KMS-11 (cell line): ENCODE measurements around the gene ZSCAN20.

Source experiments
- H2AFZ ChIP-seq: fragments of 200-600 bp; sonication (generic); 2 replicates; pipeline ENCODE4 v1.6.1; 2016; ENCODE audit warnings: antibody characterized with exemption, mixed run types, low read depth
- H3K27ac ChIP-seq: fragments of 200-600 bp; sonication (generic); 2 replicates; pipeline ENCODE4 v1.6.1; 2016; ENCODE audit warnings: mild to moderate bottlenecking, mixed run types
- H3K27me3 ChIP-seq: fragments of 200-600 bp; sonication (generic); 2 replicates; pipeline ENCODE4 v1.6.1; 2017; ENCODE audit warnings: mild to moderate bottlenecking, low read depth, mixed run types, moderate library complexity; ENCODE audit not compliant: insufficient read depth
- H3K36me3 ChIP-seq: fragments of 200-600 bp; sonication (generic); 2 replicates; pipeline ENCODE4 v1.6.1; 2017; ENCODE audit warnings: mild to moderate bottlenecking, mixed run types; ENCODE audit not compliant: insufficient read depth
- H3K4me1 ChIP-seq: fragments of 200-600 bp; sonication (generic); 2 replicates; pipeline ENCODE4 v1.6.1; 2016; ENCODE audit warnings: mild to moderate bottlenecking, low read depth, mixed run types; ENCODE audit not compliant: poor library complexity, severe bottlenecking
- H3K4me2 ChIP-seq: fragments of 200-600 bp; sonication (generic); 2 replicates; pipeline ENCODE4 v1.7.0; 2016; ENCODE audit warnings: mild to moderate bottlenecking, mixed run types
- H3K4me3 ChIP-seq: fragments of 200-600 bp; sonication (generic); IDR thresholded peaks from 2 replicates; pipeline ENCODE4 v1.6.1; 2017; ENCODE audit warnings: low read depth, low read length, mixed read lengths; ENCODE audit not compliant: insufficient read depth
- H3K79me2 ChIP-seq: fragments of 200-600 bp; sonication (generic); 2 replicates; pipeline ENCODE4 v1.6.1; 2016; ENCODE audit warnings: low read depth, mixed run types; ENCODE audit not compliant: insufficient read depth
- H3K9ac ChIP-seq: fragments of 200-600 bp; sonication (generic); 2 replicates; pipeline ENCODE4 v1.6.1; 2016; ENCODE audit warnings: mild to moderate bottlenecking, mixed run types
- H4K20me1 ChIP-seq: fragments of 200-600 bp; sonication (generic); 2 replicates; pipeline ENCODE4 v1.6.1; 2016; ENCODE audit warnings: mild to moderate bottlenecking, mixed run types; ENCODE audit not compliant: insufficient read depth
- TF ChIP-seq, protein P1 (sequence below): fragments of 200-600 bp; sonication (generic); conservative IDR thresholded peaks from 2 replicates; pipeline ENCODE4 v1.6.1; 2017; ENCODE audit warnings: low read depth, mild to moderate bottlenecking, antibody characterized with exemption, low read length, moderate library complexity, mixed read lengths

ZSCAN20 gene

DNA sequence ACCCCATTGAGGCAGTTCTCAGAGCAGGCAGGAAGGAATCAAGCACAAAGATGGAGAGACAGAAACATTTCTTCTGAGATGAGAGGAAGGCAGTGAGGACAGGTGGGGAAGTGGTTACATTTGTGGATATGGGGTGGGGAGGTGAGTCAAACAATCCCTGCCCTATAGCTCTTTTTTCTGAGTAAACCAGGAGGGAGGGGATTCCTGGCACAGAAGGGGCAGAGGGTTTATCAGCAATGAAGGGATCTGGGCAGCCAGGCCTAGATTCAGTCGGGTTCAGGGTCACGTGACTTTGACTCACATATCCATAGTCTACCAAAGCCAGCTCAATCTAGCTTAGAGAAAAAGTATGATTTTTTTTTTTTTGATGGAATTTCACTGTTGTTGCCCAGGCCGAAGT is 25.9 kb upstream of the ZSCAN20 start:
- H3K27ac ChIP-seq, result no peak overlapping the region
- no peaks in the 10 kb centered on the region for H3K36me3 ChIP-seq
- no peak overlapping the region for H2AFZ ChIP-seq
- H3K4me2 ChIP-seq, result no peak overlapping the region
- no peak overlapping the region for H3K9ac ChIP-seq
- no peaks in the 10 kb centered on the region for H3K79me2 ChIP-seq
- H4K20me1 ChIP-seq, result no peaks in the 10 kb centered on the region
- TF ChIP-seq, protein P1, sequence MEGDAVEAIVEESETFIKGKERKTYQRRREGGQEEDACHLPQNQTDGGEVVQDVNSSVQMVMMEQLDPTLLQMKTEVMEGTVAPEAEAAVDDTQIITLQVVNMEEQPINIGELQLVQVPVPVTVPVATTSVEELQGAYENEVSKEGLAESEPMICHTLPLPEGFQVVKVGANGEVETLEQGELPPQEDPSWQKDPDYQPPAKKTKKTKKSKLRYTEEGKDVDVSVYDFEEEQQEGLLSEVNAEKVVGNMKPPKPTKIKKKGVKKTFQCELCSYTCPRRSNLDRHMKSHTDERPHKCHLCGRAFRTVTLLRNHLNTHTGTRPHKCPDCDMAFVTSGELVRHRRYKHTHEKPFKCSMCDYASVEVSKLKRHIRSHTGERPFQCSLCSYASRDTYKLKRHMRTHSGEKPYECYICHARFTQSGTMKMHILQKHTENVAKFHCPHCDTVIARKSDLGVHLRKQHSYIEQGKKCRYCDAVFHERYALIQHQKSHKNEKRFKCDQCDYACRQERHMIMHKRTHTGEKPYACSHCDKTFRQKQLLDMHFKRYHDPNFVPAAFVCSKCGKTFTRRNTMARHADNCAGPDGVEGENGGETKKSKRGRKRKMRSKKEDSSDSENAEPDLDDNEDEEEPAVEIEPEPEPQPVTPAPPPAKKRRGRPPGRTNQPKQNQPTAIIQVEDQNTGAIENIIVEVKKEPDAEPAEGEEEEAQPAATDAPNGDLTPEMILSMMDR, result no peak
- no peak overlapping the region for H3K4me3 ChIP-seq
- no peaks in the 10 kb centered on the region for H3K4me1 ChIP-seq
- H3K27me3 ChIP-seq, result no peaks in the 10 kb centered on the region

DNA sequence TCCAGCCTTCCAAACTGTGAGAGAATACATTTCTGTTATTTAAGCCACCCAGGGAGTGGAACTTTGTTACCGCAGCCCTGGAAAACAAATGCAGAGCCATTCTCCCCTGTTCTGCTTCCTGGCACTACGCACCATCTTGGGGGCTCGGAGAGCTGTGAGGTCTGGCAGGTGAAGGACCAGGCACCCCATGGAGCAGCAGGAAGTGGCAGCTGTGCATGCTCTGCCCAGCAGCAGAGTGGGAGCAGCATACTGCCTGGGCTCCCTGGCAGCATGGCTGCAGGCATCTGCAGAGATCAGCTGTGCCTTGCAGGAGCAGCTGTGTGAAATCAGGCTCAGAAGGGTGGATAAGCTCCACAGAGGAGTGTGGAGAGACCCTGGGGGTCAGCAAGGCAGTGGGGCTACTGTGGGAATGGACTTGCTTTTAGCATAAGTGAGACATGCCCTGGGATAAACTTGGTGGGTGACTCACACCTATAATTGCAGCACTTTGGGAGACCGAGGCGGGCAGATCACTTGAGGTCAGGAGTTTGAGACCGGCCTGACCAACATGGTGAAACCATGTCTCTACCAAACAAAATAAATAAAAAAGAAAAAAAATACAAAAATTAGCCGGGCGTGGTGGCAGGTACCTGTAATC is 17.7 kb upstream of the ZSCAN20 start:
- Histone ChIP-seq H3K4me2 (no peak overlapping the region), H2AFZ (no peak overlapping the region), H3K79me2 (no peaks in the 10 kb centered on the region), H3K9ac (no peak overlapping the region), H3K4me1 (no peaks in the 10 kb centered on the region), H3K27me3 (no peaks in the 10 kb centered on the region), H4K20me1 (no peaks in the 10 kb centered on the region), H3K4me3 (no peak overlapping the region), H3K27ac (no peak overlapping the region), H3K36me3 (no peaks in the 10 kb centered on the region)
- TF ChIP-seq, protein P1, result no peak

DNA sequence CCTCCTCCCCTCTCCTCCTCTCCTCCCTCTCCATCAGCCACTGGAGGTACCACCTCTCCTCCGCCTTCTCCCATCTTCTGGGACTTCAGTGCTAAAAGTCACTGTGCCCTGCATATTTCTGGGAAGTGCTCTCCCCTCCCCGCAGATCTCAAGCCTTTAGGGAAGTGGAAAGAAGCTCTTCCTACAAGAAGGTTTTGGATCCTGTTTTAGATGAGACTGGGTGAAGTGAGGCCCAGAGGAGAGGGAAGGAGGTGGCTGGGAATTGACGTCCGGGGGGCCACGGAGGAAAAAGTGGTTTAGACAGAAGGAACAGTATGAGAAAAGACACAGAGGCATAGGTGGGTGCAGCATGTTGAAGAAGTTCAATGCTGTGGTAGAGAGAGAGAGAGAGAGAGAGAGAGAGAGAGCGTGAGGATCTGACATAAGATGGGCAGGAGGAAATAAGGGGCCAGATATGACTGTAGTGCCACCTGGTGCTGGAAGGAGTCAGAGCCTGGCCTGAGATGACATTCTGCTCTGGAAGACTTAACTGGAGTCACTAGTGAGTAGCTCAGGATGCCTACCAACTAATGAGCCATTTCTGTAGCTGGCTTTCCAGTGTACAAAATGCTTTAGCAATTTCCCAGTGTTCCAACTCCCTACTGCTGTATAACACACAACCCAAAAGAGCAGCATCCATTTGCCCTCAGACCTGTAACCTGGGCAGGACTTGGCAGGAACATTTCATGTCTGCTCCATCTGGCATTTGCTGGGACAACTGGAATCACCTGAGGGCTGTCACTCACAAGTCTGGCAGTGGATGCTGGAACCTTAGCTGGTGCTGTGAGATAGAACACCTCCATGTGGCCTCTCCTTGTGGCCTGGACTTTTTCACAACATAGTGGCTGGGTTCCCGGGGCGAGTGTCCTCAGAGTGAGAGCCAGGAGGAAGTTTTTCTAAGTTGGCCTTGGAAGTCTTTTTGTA is 16.6 kb upstream of the ZSCAN20 start:
- H3K79me2 ChIP-seq, result no peaks in the 10 kb centered on the region
- H3K4me1 ChIP-seq, result peaks cover 10% of the 10 kb centered on the region
- TF ChIP-seq, protein P1, result peak; percentile 47; the same call in 1 of the 2 replicates
- H3K27ac ChIP-seq, result no peak overlapping the region
- H3K9ac ChIP-seq, result no peak overlapping the region
- no peak overlapping the region; the same call in 1 of the 2 replicates for H2AFZ ChIP-seq
- H4K20me1 ChIP-seq, result no peaks in the 10 kb centered on the region
- H3K4me3 ChIP-seq, result no peak overlapping the region
- no peak overlapping the region for H3K4me2 ChIP-seq
- H3K36me3 ChIP-seq, result no peaks in the 10 kb centered on the region
- no peaks in the 10 kb centered on the region for H3K27me3 ChIP-seq

DNA sequence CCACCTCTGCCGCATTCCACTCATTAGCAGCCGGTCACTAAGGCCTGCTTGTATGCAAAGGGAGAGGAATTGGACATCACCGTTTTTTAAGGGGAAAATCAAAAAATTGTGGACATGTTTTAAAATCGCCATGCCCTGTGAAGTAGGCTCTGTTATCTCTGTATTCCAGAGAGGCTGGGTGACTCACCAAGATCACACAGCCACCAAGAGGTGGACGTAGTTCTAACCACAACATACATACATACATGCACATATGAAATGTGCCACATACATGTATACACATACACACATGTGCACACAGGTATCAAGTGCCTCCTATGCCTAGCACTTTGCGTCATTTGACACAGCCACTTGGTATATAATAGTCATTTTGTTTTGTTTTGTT is 16.0 kb upstream of the ZSCAN20 start:
- H3K4me2 ChIP-seq, result no peak overlapping the region
- H3K9ac ChIP-seq, result no peak overlapping the region
- no peaks in the 10 kb centered on the region for H3K79me2 ChIP-seq
- no peaks in the 10 kb centered on the region for H4K20me1 ChIP-seq
- H2AFZ ChIP-seq, result no peak overlapping the region
- no peak overlapping the region for H3K27ac ChIP-seq
- H3K4me3 ChIP-seq, result no peak overlapping the region
- H3K36me3 ChIP-seq, result no peaks in the 10 kb centered on the region
- peaks cover 17% of the 10 kb centered on the region for H3K4me1 ChIP-seq
- no peaks in the 10 kb centered on the region for H3K27me3 ChIP-seq
- TF ChIP-seq, protein P1, result no peak
